HL-60/S4 (cell line): ENCODE data around the gene DNAH6.
"Not testable (repeated sequence)": the region's sequence is repeated elsewhere in the genome, so short reads cannot be mapped to it uniquely, and the experiment has no call there.

Experiments
- in situ Hi-C: fragments of 300-500 bp; cut with MboI; formaldehyde crosslinking; loops from 2 replicates; pipeline ENCODE4 v1.14.3; 2022; ENCODE audit warnings: low sequenced_read_pairs

Gene DNAH6

DNA sequence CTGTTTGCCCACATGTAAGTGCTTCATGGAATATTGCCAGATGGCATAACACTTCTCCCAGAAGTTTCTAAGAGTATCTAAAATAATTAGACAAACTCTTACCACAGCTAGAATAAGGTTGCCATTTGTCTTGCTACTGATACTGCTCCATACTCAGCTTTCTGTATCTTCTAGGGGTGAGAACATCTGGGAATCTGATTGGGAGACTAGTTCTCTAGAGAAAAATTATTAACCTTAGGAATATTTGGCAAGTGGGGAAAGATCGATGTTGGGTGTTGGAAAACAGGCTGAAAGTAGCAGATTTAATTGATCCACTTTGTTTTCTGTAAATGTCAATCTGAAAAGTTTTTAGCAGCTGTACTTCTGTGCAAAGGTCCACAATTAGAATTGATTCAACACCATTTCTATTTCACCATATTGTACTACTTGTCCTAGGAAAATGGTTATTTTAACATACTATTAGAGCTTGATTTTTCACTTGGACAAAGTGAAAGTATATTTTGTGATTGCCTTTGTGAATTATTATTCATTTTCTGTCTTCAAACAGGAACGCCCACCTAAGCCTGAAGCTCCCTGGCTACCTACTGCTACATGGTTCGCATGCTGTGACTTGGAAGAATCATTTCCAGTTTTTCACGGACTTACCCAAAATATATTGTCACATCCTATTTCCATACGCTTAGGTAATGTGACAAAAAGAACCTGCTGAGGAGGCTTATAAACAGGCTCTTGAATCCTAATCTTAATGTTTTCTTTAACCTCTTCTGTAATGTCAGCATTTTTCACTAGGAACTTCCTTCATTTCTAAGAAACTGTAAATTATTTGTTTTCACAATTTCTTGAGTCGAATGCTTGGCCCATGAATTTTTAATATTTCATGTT is 216.8 kb downstream of the DNAH6 start:
- in situ Hi-C loops, result no loop called here

DNA sequence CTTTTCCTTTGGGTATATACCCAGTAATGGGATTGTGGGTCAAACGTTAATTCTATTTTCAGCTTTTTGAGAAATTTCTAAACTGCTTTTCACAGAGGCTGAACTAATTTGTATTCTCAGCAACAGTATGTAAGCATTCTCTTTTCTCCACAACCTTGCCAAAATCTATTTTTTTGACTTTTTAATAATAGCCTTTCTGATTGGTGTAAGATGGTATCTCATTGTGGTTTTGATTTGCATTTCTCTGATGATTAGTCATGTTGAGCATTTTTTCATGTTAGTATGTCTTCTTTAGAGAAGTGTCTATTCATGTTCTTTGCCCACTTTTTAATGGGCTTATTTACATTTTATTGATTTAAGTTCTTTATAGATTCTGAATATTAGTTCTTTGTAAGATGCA is 219.1 kb downstream of the DNAH6 start:
- in situ Hi-C loops, result no loop called here

DNA sequence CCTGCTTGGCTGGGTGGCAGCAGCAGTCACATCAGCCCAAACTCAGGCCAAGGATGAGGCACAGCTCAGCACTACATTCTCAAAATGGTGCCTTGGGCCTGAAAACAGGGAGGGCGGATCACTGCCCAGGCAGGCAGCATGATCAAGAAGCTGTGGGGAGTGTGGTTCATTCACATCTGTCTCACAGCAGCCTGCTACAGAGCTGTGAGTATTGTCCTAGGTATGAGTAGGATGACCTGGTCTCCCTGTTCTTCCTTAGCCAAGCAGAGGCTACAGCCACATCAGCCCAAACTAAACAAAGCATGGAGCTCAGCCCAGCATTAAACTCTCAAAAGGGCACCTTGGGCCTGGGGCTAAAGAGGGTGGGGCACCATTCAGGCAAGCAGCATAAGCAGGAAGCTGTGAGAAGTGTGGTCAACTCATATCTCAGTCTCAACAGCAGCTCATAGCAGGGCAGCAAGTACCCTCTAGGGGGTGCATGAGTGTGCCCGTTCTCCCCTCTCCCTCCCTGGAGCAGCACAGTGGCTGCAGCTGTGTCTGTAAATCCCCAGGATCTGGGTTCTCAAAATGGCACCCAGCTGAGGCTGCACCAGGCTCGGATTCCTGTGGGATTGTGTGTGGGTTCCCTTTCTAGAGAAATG is 225.0 kb downstream of the DNAH6 start:
- in situ Hi-C loops, result no loop called here

DNA sequence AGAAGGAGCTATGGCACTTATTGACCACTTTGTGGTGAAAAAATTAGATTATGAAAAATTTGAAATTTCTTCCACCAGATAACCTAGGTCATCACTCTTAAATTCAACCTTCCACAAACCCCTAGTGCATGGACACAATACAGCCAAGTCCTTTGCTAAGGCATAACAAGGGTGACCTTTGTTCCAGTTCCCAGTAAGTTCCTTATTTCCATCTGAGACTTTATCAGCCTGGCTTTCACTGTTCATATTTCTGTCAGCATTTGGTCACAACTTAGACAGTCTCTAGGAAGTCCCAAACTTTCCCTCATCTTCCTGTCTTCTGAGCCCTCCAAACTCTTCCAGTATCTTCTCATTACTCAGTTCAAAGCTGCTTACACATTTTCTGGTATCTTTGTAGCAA is 232.0 kb downstream of the DNAH6 start:
- in situ Hi-C loops, result no loop called here

DNA sequence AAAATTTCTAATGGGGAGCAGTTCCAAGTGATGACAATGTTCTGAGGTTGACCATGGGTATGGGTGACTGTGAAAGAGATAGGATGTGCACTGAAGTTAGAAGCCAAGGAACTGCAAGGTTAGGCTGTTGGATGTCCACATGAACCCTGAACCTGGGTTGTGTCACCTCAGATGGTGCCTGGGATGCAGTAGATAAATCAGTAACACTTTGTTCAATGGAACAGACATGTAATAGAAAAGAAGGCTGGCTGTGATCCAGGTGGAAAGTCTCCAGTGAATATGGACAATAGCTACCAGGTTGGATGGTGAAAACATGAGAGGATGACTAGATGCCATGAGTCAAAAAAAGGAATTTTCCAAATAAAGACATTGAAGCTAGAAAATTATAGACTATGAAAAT is 233.1 kb downstream of the DNAH6 start:
- in situ Hi-C loops, result no loop called here

DNA sequence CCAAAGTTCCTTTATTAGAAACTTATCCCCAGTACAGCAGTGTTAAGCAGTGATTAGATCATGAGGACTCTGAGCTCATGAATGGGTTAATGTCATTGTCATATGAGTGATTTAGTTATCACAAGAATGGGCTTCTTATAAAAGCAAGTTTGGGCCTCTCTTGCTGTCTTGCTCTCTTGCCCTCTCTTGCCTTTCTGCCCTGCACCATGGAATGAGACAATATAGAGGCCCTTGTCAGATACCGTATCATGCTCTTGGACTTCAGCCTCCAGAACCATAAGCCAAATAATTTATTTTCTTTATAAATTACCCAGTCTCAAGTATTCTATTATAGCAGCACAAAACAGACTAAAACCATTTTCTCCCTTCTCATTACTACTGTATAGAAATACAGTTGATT is 238.8 kb downstream of the DNAH6 start:
- in situ Hi-C loops, result no loop called here

DNA sequence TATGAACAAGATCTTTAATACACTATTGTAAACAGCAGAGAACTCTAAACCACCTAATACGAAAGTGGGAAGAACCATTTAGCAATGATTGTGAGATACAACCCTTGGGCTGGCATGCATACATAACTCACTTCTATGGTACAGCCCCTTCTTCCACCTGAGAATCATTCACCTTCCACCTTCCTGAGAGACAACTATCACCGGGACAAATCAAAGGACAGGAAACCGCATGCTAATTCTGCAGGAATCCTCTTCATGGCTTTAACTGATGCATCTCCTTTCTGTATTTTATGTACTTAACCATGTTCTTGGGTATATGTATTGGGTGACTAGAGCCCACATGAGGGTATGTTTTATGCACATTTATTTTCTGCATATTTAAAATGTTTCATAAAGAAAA is 241.3 kb downstream of the DNAH6 start:
- in situ Hi-C loops, result no loop called here

DNA sequence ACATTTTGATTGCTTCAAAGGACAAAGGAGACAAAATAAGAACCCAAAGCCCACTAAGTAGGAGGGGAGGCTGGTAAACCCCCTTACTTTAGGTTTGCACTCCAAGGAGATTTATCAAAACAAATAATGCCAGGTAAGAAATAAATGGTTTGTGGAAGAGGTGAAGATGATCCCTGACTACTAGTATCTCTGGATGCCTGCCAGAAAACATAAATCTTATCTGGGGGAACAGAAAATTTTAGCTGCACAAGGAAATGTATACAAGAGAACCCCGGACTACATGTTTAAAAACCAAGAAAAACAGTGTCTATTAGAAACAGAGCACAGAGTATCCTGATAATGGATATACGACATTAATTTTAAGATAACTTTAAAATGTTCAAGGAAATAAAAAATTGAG is 250.5 kb downstream of the DNAH6 start:
- in situ Hi-C loops, result no loop called here

DNA sequence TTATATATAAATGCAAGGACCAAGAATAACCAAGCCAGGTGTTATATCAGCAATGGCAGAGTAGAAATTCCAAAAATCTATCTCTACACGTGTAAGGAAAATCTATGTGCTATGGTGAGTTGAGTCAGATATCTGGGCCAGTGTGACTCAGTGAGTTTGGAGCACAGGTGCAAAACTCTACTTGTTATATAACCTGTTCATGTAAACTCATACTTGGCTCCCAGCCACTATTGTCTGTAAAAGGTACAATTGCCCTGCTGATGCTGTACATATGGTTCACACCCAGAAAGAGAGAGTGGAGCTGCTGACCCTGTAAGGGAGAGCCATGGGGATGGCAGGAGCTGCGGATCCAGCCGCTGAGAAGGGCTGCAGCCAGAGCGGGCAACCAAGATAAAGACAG is 252.5 kb downstream of the DNAH6 start:
- in situ Hi-C loops, result no loop called here

DNA sequence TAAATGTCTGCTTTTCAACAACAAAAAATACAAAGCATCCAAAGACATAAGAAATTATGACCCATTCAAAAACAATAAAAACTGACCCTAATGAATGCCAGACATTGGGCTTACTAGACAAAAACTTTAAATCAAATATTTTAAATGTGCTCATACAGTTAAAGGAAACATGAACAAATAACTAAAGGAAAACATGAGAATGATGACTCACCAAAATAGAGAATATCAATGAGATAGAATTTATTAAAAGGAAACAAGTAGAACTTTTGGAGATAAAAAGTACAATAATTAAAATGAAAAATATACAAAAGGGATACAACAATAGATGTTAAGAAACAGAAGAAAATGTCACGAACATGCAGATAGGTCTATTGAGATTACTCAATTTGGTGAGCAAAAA is 254.0 kb downstream of the DNAH6 start:
- in situ Hi-C loops, result no loop called here

DNA sequence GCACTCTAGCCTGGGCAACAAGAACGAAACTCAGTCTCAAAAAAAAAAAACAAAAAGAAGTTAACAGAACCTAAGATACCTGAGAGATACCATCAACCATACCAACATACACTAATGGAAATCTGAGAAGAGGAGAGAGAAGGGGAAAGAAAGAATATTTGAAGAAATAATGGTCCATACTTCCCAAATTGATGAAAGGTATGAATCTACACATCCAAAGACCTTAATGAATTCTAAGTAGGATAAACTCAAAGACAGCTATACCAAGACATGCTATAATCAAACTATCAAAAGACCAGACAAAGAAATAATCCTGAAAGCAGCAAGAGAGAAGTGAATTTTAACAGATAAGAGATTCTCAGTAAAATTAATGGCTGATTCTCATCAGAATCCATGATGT is 255.0 kb downstream of the DNAH6 start:
- in situ Hi-C loops, result no loop called here

DNA sequence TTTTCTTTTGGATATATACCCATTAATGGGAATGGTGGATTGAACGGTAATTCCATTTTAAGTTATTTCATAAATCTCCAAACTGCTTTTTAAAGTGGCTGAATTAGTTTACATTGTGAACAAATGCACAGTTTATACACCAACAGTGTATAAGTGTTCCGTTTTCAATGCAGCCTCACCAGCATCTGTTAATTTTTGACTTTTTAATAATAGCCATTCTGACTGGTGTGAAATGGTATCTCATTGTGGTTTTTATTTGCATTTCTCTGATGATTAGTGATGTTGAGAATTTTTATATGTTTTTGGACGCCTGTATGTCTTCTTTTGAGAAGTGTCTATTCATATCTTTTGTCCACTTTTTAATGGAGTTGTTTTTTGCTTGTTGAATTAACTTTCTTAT is 257.3 kb downstream of the DNAH6 start:
- in situ Hi-C loops, result not testable (repeated sequence)

DNA sequence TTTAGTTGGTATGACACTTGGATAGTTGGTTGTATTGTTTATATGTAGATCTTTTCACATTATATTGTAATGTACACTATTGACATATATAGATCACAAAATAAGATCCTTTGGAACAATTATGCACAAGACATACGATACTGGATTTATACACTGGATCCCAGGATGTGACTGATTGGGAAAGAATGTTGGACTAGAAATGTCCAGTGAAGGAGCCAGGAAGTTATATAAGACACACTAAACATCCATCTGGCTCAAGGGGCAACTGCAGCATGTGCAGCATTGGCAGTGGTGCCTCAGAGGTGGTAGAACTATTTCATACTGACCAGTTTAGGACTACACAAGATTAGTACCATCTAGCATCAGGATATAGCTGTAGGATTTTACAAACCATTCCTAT is 259.7 kb downstream of the DNAH6 start:
- in situ Hi-C loops, result no loop called here

DNA sequence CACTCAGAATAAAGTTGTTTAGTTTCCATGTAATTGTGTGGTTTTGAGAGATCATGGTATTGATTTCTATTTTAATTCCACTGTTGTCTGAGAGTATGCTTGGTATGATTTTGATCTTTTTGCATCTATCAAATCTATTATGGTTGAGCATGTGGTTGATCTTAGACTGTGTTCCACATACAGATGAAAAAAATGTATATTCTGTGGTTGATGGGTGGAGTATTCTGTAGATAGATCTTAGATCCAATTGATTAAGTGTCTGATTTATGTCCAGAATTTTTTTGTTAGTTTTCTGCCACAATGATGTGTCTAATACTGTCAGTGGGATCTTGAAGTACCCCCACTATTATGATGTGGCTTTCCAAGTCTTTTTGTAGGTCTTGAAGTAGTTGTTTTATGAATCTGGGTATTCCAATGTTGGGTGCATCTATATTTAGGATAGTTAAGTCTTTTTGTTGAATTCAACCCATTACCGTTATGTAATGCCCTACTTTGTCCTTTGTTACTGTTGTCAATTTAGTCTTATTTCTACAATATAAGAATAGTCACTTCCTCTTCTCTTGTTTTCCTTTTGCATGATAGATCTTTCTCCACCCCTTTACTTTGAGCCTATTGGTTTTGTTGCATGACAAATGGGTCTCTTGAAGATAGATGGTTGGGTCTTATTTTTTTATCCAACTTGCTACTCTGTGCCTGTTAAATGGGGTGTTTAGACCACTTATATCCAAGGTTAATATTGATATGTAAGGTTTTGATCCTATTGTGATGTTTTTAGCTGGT is 262.8 kb downstream of the DNAH6 start:
- in situ Hi-C loops, result no loop called here

DNA sequence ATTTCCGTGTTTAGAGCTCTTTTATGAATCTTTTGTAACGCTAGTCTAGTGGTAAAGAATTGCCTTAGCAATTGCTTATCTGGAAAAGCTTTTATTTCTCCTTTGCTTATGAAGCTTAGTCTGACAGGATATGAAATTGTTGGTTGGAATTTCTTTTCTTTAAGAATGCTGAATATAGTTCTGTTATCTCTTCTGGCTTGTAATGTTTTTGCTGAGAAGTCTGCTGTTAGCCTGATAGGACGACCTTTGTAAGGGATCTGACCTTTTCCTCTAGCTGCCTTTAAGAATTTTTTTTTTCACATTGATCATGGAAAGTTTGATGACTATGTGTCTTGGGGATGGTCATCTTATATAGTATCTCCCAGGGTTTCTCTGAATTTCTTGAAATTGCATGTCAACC is 263.5 kb downstream of the DNAH6 start:
- in situ Hi-C loops, result no loop called here

DNA sequence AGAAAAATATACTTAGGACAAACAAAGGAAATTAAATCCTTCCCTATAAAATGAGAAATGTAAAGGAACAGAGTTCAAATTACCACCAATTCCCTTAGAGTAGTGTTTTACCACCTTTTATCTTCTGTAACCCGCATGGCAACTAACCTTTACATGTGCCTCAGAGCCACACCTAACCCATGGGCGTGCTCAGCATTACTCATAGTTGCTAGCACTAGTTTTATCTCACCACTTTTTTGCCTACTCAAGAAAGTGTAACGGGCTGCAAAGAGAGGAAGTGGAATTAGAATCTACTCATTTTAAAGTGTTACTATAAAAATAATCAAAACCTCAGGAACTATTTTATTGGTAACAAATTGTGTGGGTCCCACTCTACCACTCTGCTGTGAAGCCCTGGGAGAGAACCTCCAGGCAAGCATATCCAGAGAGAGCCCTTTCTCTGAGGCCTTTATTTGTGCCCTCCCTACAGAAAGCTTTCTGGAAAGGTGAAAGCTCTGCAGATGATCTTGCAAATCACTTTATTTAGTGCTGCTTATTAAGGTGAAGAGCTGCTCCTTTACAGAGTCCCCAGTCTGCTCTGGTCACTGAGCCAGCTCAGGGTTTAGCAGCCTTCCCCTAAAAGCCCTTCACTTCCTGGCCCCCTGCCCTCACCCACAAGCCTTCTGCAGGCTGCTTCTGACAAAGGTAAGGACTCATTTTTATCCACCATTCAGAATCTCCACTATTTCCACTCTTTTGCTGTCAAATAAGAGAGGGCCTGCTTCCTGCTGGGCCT is 265.8 kb downstream of the DNAH6 start:
- in situ Hi-C loops, result no loop called here

DNA sequence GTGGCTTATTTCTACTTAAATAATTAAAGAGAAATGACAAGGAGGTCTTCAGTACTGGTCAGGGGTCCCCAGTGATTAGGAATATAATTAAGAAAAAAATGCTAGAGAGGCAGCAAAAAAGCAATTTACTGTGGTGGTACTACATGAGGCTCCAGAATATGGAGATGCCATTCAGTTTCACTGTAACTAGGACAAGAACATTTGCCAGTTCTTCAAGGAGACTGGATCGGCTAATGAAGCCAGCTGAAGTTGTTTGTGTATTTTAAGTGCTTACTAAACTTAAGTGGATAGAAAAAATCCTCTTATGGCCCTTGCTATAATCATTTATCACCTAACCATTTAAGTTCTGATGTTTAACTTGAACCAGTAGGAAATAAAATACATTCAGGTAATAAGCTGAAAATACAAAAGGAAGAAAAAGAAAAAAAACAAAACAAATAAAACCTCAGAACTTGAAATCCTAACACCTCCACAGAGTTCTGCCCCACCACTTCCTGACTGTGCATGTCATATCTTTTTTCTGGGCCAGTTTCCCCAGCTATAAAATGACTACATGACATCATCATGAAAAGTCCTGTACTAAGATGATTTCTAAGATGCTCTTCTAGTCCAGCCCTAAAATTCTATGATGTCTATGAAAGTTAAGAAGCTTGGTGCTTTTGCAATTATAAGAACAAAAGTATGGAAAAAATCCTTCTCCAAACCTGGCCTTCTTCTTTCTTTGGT is 266.6 kb downstream of the DNAH6 start:
- in situ Hi-C loops, result no loop called here

DNA sequence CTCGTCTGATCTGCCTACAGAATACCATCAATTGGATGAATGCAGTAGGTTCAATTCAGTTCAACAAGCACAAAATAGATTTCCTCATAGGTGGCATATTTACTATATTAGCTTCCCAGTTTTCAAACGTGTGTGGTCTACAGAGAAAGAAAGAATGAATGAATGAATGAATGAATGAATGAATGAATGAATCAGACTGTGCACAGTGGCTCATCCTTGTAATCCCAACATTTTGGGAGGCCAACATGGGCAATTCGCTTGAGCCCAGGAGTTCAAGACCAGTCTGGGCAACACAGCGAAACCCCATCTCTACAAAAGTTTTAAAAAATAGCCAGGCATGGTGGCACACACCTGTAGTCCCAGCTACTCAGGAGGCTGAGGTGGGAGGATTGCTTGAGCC is 269.7 kb downstream of the DNAH6 start:
- in situ Hi-C loops, result no loop called here

DNA sequence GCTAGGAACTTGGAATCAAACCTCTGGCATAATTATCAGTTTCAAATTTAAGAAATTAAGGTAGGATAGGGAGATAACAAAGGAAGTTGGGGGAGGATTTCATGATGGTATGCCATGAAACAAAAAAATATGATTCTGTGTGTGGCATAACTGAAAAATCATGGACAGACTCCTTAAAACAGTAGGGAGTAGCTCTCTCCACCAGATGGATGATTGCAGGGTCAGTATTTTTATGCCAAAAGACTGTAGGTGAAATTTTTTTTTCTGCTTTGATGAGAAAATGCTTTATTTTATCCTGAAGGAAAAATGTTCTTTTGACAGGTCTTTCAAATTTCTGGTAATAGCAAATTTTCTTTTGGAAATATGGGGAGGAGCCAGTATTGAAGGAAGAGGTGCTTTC is 270.3 kb downstream of the DNAH6 start:
- in situ Hi-C loops, result no loop called here

DNA sequence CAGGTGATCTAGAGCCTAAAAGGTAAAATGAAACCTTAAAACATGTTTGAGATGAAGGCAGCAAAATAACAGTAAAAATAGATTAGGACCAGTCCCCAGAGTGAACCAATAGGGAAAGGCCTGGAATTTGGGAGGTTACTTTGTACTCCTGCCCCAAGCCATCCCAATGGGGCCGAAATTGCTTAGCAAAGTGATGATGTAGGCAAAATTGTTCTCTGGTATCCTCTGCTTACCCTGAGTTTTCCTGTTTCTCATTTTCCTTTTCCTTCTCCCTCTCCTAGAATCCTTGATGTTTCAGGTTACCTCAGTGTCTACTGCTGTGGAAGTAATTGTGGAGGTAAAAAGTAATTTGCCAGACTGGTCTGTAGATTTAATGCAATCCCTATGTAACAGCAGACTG is 271.7 kb downstream of the DNAH6 start:
- in situ Hi-C loops, result no loop called here
